ENCODE measurements around the gene MTRF1L.
"Not testable (repeated sequence)": the region's sequence is repeated elsewhere in the genome, so short reads cannot be mapped to it uniquely, and the experiment has no call there.

Gene MTRF1L

DNA sequence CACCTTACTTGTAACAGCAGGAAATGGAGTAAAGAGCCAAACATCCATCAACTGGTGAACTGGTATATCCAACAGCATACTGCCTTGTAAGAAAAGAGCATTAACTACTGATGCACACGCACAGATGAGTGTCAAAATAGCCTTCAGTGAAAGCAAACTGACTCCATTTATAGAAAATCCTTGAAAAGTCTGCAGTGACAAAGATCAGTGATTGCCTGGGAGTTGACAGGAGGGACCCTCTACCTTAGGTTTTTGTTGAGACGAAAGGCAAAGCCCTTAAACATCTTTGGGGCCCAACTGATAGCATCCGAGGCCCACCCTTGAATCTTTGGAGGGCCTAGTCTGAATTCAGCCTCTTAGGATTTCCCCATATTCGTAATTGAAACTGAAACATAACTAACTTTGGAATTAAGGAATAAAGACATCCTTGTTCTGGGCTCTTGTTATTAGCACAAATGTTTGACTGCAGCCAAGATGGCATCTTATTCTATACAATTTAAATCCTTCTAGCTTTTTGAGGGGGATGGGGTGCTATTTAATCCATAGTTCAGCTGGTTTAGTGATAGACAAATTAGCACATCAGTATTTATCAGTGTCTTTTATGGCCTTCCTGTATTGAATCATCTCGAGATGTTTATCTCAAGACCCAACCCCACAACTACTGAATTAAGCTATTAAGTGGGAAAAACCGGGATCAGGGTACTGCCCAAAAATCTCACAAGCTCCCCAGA, 32.7 kb downstream of the MTRF1L start:
- DNase-seq (ENCODE audit: low read depth, low spot score), result no peak

DNA sequence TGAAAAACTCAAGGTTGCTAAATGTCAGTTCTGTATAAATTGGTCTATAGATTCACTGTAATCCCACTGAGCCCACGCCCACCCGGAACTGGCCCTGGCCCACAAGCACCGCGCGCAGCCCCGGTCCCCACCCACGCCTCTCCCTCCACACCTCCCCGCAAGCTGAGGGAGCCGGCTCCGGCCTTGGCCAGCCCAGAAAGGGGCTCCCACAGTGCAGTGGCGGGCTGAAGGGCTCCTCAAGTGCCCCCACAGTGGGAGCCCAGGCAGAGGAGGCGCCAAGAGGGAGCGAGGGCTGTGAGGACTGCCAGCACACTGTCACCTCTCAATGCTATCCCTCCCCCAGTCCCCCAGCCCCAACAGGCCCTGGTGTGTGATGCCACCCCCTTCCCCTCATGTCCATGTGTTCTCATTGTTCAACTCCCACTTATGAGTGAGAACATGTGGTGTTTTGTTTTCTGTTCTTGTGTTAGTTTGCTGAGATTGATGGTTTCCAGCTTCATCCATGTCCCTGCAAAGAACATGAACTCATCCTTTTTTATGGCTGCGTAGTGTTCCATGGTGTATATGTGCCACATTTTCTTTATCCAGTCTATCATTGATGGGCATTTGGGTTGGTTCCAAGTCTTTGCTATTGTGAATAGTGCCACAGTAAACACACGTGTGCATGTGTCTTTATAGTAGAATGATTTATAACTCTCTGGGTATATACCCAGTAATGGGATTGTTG, 36.2 kb downstream of the MTRF1L start:
- DNase-seq (ENCODE audit: low read depth, low spot score), result not testable (repeated sequence)

DNA sequence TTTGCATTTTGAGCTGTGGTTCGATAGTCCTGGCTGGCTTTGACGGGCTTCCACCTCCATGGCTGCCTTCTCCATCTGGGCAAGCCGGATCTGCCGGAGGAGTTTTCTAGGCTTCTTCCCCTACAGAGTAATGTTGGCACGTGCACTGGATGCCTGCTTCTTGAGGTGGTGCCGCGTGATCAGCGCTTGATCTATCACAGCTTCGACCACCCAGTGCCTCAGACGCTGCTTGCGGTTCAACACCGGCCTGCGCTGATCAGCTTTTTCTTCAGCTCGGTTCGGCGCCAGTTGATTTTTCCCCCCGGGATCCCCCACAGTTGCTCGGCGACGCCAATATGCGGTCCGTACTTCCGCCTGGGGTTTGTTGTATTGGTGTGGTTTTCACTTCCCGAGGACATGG, 43.2 kb downstream of the MTRF1L start:
- DNase-seq (ENCODE audit: low read depth, low spot score), result no peak

DNA sequence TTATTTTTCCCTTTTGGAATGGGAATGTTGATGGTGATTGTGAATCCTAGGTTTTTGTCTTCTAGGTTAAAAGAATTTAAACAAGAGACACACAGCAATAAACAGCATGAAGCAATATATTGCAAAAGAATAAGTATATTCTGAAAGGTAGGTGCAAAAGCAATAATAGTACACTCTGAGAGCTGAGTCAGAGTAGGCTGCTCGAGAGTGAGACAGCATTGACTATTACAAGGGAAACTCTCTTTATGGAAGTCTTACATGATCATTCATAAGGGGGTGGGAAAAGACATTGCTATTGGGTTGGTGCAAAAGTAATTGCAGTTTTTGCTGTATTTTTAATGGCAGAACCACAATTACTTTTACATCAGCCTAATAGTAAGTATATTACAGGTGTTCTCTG, 44.7 kb downstream of the MTRF1L start:
- no peak for DNase-seq (ENCODE audit: low read depth, low spot score)

DNA sequence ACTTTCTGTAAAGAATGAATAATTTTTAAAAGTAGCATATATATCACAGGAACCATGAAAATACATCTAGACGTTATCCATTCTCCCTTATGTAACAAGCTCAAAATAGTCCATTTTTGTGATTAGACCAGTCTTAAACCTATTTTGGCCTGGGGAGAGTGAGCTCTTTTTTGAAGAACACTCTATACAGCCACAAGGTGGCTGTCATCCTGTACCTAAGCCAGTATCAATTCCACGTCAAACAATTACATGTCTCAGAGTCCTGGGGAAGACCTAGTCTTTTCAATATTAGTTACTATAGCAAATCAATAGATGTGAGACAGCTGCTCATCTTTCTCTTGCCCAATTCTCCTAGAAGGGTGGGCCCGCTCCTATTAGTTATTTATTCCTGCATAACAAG, 48.1 kb downstream of the MTRF1L start:
- no peak for DNase-seq (ENCODE audit: low read depth, low spot score)

DNA sequence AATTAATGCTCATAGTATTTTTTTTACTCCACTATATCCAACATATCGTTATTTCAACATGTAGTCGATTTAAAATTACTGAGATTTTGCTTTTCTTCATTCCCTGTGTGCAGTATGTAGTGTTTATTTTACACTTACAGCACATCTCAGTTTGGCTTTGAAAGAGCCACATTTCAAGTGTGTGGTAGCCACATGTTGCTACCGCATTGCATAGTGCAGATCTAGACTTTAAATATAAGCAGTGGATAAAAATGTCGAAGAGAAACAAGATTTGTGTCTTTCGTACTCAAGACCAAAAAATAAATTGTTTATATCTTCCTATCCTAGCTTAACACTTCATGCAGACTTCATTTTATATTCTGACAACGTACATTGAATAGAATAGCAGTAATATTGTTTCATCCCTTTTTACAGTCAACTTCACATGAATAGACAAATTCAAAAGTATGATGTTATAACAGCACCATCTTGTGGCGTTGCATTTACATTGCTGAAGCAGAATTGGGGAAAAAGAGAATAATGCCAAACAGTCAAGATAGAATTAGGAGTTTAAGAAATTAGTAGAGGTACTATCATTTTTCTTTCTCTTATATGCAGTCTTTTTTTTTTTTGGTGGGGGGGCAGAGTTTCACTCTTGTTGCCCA, 49.5 kb downstream of the MTRF1L start:
- no peak for DNase-seq (ENCODE audit: low read depth, low spot score)

DNA sequence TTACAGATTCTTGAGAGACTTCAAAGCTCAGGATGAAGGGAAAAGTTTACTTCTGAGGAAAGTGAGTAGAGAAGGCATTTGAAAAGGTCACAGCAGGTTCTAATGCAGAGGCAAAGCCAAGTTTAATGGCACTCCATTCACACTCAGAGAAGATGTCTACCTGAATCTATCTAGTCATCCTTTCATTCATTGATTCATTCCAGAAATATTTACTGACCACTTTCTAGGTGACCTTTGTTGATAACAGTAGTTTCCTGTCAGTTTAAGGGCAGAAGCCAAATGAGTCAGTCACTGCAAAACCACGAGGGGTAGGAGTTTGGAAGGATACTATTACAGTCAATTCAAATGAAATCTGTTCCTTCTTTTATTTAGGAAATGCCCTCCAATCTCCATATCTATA, 50.5 kb downstream of the MTRF1L start:
- no peak for DNase-seq (ENCODE audit: low read depth, low spot score)

DNA sequence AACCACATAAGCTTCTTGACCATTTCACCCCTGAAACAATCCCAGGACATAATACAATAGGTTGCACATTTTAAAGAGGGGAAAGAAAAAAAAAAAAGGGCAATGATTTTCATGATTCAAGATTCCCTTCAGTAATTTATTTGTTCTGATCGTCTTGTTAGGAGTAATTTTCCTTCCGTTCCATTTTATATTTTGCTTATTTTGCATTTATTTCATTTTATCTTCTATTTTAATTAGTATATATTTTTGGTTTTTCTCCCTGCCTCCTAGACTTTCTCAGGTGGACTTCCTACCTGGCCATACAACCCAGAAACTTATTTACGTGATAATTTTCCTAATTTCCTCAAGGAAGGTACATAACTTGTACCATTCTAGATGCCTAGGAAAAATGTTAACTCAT, 52.3 kb downstream of the MTRF1L start:
- no peak for DNase-seq (ENCODE audit: low read depth, low spot score)

DNA sequence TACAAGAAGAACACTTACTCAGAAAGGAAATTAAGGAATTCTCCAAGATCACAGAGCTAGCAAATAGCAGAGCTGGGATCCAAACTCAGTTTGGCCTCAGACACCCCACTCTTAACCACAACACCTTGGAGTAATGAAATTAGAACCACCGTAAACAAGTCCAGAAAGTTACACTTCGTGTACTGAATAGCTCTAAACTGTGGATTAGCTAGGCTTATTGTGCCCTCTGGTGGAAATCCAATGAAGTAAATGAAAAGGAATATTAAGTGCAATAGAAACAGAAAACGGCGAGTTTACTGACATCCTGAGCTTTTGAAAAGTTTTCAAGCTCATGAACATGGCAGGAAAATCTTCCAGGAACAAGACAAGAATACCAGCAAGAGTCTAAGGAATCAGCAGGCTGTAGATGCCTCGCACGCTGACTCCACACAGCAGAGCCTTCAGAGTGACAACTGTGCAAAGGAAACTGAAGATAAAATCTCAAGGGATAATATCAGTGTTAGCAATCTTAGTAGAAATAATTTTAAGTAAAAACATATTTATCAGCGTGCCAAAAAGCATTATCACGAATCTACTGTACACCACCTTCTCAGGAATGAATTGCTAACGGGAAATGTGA, 54.2 kb downstream of the MTRF1L start:
- DNase-seq (ENCODE audit: low read depth, low spot score), result no peak

DNA sequence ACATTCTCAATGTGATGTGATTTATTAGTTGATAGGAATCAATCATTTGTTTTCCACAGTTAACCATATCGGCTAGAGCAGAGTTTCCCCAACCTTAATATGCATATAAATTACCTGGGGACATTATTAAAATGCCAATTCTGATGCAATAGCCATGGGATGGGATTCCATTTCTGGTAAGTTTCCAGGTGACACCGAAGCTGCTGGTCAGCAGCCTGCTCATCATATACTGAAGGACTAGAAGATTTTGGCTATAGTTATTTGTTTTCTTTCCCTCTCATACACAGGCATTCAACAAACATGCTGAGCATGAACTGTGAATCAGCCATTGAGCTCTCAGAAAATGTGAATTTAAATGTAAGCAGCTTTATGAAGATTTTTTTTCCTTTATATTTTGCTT, 55.5 kb downstream of the MTRF1L start:
- no peak for DNase-seq (ENCODE audit: low read depth, low spot score)

DNA sequence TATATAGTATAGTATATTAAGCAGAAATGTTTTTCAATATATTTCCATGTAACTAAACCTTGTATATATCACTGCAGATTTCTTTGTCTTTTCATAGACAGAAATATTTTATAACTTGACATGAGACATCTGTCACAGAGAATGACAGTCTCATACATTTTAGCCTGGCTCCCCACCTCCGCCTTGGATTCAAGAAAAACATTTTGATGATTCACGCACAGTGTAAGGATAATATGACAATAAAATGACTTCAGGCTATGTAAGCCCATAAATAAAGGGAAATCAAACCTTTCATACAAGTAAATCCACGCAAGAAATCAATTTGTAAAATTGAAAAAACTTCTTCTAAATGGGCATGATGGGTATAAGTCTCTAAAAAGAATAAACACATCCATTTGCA, 56.0 kb downstream of the MTRF1L start:
- no peak for DNase-seq (ENCODE audit: low read depth, low spot score)

DNA sequence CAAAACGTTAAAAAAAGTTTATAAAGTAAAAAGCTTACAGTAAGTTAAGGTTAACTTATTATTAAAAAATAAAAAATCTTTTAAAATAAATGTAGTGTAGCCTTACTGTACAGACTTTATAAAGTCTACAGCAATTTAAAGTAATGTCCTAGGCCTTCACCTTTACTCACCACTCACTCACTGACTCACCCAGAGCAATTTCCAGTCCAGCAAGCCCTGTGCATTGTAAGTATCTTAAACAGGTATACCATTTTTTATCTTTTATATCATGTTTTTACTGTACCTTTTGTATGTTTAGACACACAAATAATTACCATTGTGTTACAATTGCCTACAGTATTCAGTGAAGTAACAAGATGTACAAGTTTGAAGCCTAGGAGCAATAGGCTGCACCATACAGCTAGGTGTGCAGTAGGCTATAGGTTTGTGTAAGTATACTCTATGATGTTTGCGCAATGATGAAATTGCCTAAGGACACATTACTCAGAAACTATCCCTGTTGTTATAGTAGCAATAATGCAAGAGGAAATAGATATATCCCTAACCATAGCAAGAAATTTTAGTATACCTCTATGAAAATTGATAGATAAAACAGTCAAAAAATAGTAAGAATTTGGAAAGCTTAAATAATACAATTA, 59.1 kb downstream of the MTRF1L start:
- no peak for DNase-seq (ENCODE audit: low read depth, low spot score)

DNA sequence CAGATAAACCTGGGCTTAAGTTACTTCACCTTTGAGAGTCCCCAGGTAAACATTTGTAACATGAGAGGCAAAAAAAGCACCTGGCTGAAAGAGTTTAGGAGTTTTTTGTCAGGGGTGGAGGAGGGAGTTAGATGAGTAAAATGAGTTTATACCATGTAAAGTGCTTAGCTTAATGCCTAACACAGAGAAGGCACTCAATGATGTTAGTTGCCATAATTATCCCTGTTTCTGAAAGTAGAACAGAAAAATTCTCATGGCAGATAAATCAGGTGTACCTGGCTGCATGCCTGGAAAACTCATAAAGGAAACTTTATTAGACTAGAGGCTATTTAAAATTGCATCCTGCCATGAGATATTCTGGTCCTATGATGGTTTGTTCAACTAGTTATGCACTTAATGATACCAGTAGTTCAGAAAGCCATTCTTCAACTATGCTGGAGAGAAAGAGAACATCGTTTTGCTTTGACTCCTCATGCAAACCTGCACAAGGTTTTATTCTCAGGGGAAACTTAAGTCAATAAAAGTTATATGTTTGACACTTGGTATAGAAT, 60.1 kb downstream of the MTRF1L start:
- DNase-seq (ENCODE audit: low read depth, low spot score), result no peak

DNA sequence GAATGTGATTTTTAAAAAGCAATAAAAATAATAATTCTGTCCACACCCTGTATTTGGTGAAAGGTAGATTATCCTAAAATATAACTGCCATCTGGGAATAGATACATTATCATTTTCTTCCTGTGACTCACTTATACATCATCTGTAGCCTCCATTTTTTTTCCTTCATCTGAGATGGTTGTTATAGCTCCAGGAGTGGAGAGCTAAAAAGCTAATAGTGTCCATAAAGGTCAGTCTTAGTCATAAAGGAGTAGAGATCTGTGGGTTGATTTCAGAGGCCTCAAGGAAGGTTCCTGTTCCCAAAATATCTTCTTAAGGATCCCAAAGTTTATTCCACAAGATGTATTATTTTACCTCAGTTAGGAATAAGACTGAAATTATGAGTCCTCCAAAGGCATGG, 60.8 kb downstream of the MTRF1L start:
- no peak for DNase-seq (ENCODE audit: low read depth, low spot score)

Measured in iPS DF 19.7 (cell line).